ENCODE results near the gene ALK.

GRCh38 chr2:29455200-29455860 is 466.1 kb downstream of the ALK start:
- TF ChIP-seq CTCF (conservative IDR thresholded peaks at IDR 0.05; ENCODE audit: low read depth, low read length) (no peak), EZH2 (IDR thresholded peaks at IDR 0.05; ENCODE audit: low read length, unreplicated experiment) (no peak), EZH2phosphoT487 (IDR thresholded peaks at IDR 0.05; ENCODE audit: borderline replicate concordance, low read length) (no peak)
